Right renal cortex interstitium (tissue), 3 donors: Measurements from ENCODE around the gene TTI1. TPM values are rescaled to one million over a fixed set of nuclear protein-coding genes. Genes with fewer than 3 reads are reported as not detected.

ENCODE experiments used
- DNase-seq, 3 donors: peaks; one replicate each; pipeline ENCODE4 v3.0.0-alpha.2; 2013; ENCODE audit warnings: low read depth in 3 of 3, low spot score in 2 of 3
- polyA plus RNA-seq, 3 donors: library from polyadenylated mRNA; unstranded; fragments of 120-200 nt; gene quantifications; one replicate each; pipeline ENCODE4 v1.2.1, GENCODE V29; 2013; ENCODE audit not compliant: insufficient read length in 3 of 3

TTI1 gene
- 10 to 100 TPM; 24.6 to 29.4 (median 25.5) TPM for polyA plus RNA-seq

GRCh38 chr20:38033330-38034107, at the start of gene TTI1, which contains the start of gene RPRD1B:
Gene TTI1, minus strand, starts transcription at chr20:38033456. Its CDS starts 19,640 bp downstream, at chr20:38013816.
Gene RPRD1B, plus strand, starts transcription at chr20:38033746. Its CDS starts 202 bp downstream, at chr20:38033948.
- DNase-seq = peak; percentile 89 to 94 (median 92)

GRCh38 chr20:38082894-38083293, 49.6 kb upstream of the TTI1 start:
- no peak for DNase-seq

DNA sequence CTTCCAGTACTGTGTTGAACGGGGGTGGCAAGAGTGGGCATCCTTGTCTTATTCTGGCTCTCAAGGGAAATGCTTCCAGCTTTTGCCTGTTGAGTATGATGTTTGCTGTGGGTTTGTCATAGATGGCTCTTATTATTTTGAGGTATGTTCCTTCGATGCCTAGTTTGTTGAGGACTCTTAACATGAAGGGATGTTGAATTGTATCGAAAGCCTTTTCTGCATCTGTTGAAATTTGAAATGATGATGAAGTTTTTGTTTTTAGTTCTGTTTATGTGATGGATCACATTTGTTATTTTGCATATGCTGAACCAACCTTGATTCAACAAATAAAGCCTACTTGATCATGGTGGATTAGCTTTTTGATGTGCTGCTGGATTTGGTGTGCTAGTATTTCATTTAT, 48.3 kb upstream of the TTI1 start:
- DNase-seq = no peak

- DNase-seq = no peak
These were observed 46.1 kb upstream of the TTI1 start for GRCh38 chr20:38079353-38079752.

DNA sequence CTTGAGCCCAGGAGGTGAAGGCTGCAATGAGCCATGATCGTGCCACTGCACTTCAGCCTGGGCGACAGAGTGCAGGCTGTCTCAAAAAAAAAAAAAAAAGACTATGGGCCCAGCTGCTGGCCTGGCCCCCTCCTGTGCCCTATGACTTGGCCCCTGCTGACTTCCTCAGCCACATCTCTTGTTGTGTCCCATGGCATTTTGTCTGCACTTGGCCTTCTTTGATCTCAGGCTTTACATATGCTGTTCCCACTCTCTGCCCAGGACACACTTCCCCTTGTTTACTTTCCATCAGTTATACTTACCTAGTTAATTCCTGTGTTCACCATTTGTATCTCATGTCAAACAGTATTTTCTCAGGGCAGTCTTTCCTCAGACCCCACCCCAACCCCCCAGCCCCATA, 44.8 kb upstream of the TTI1 start:
- DNase-seq = no peak

DNA sequence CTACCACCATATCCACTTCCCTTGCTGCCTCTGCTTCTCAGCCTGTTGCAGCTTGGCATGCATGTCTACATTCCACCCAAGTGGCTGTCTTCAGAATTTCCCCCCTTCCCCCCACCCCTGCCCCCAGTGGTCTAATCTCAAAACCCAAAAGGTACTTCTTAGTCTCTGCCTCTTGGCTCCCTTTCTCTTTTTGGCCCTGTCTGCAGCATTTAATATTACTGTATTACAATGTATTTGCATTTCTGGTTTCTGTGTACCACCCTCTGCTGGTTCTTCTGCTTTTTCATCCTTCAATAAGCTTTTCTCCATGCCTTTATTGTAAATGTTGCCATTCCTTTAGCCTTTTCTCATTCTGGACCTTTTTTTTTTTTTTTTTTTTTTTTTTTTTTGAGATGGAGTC, 43.3 kb upstream of the TTI1 start:
- DNase-seq = no peak

DNA sequence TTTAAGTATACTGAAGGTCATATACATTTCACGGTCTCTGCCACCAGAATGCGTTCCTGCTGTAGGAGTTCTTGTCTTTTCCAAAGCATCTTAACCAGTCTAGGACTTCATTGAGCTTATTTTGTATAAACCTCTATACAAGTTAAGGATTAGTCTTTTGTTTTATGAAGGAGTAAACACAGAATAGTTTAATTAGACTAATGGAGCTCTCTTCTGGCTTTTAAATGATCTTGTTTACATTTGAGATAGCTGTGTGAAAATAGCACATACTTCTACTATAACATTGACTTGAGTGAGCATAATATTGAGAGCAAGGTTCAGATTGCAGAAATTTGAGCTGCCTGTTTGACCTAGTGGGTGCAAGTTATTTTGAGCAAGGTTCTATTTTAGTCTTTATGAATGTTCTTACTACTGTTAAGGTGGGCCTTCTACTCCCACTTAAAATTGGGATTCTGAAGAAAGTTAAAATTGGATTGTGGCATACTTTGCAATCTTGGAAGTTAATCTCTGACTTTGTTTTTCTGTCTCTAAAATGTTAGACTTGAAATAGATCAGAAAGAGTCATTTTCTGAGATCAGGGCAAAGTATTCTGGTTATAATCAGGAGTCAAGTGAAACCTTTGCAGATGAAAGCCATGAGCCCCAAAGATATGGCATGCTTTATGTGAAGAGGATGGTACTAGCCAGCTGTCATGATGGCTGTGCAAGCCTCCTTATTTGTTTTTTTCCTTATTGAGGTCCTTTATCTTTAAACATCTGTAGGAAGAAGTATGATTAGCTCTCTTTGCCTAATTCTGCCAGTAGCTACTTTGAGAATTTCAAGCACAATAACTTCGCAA, 42.1 kb upstream of the TTI1 start:
- no peak for DNase-seq

- peak; percentile 62 to 71 (median 64) for DNase-seq
These were observed 40.2 kb upstream of the TTI1 start for GRCh38 chr20:38073307-38074071.

DNA sequence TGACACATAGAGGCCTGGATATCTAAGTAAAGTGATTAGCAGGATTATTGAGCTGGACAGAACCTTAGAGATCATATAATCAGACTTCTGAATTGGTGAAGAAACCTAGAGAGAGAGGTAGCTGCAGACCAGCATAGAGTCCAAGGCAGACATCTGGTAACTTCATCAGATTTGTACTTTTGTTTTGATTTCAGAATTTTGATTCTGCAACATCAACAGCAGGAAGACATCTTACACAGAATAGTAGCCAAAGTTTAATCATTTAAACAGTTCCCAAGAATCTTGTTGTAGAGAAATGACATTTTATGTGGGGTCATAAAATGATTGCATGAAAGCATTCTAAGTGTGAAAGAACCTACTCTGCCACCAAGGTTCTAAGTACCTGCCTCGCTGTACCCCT, 39.6 kb upstream of the TTI1 start:
- DNase-seq = no peak

- DNase-seq = no peak
These were observed 34.6 kb upstream of the TTI1 start for GRCh38 chr20:38067717-38068365.

GRCh38 chr20:38066969-38067716, 33.9 kb upstream of the TTI1 start:
- no peak for DNase-seq

DNA sequence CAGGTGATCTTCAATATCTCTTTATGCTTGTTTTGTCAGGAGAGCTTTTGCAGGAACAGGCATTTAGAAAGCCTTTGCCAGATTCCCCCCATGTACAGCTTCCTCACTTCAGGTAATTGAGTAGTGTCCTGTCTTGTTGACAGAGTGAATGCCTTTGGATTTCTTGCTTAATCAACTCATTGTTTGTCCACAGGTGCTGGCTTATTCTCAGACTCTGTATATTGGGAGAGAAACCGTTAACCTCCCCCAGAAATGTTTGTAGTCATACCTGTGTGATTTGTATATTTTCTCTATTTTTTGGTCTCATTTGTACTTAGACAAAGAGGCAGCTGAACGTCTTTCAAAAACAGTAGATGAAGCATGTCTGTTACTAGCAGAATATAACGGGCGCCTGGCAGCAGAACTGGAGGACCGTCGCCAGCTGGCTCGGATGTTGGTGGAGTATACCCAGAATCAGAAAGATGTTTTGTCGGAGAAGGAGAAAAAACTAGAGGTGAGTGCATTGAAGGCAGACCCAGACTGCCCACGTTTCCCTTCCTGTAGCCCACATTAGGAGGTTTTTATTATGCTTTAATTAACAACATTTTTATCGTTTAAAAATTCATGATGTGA, 32.6 kb upstream of the TTI1 start:
- DNase-seq = no peak

- DNase-seq = no peak
These were observed 30.8 kb upstream of the TTI1 start for GRCh38 chr20:38063911-38064530.

GRCh38 chr20:38062890-38063289, 29.6 kb upstream of the TTI1 start:
- DNase-seq = no peak

- no peak for DNase-seq
These were observed 27.9 kb upstream of the TTI1 start for GRCh38 chr20:38061109-38061508.

DNA sequence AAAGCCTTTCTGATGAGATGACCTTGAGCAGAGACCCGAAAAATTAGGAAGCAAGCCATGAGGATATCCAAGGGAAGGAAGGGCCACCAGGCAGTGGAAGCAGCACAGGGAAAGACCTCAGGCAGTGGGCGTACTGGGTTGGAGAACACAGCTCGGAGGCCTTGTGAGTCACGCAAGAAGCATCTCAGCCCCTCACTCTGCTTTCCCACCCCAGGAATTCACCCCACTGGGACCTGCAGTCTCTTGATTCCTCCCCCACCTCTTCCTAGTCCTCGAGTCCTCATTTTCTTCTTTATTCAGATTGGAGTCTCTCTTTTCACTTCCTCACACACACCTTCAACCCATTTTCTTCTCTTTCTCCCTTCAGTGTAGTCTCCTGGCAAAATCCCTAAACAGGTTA, 27.3 kb upstream of the TTI1 start:
- DNase-seq = no peak

DNA sequence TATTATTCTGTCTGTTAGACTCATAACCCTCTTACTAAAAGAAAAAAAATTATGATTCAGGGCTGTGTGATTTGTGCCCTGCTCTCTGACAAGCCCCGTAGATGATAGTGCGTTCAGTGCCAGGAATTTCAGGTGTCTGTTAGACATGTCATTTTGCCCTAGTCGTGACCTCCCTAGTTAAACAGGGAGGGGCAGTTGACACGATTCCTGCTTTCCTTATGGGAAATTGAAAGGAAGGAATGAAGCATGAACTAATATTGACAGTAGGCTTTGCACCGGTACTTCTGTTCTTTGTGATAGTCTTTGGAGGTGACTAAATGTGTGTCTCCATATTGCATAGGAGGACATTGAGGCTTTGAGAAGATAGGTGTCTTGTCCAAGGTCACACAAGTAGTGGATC, 26.6 kb upstream of the TTI1 start:
- DNase-seq = no peak

- peak in 2 of 3 donors; percentile 47 to 63 for DNase-seq
These were observed 24.2 kb upstream of the TTI1 start for GRCh38 chr20:38057351-38057972.
